HEK293T (cell line): Measurements from ENCODE around the gene WNT6.

Source experiments
- ARNT ChIP-seq: fragments of 450-650 bp; IDR thresholded peaks from 2 replicates; pipeline ENCODE4 v1.6.1; 2017; ENCODE audit warnings: mild to moderate bottlenecking
- BHLHE40 ChIP-seq: fragments of 450-650 bp; IDR thresholded peaks from 2 replicates; pipeline ENCODE4 v1.6.1; 2016; ENCODE audit warnings: mild to moderate bottlenecking, moderate library complexity, borderline replicate concordance
- CTBP1 ChIP-seq: fragments of 450-650 bp; IDR thresholded peaks from 2 replicates; pipeline ENCODE4 v1.6.1; 2016; ENCODE audit warnings: borderline replicate concordance
- FOXM1 ChIP-seq: fragments of 450-650 bp; IDR thresholded peaks from 2 replicates; pipeline ENCODE4 v1.6.1; 2017; ENCODE audit warnings: mild to moderate bottlenecking, borderline replicate concordance
- HDGF ChIP-seq: fragments of 450-650 bp; IDR thresholded peaks from 2 replicates; pipeline ENCODE4 v1.6.1; 2017; ENCODE audit warnings: antibody characterized with exemption, borderline replicate concordance
- L3MBTL2 ChIP-seq: fragments of 450-650 bp; conservative IDR thresholded peaks from 2 replicates; pipeline ENCODE4 v1.6.1; 2016; ENCODE audit warnings: mild to moderate bottlenecking
- PKNOX1 ChIP-seq: fragments of 450-650 bp; IDR thresholded peaks from 2 replicates; pipeline ENCODE4 v1.6.1; 2016
- SP1 ChIP-seq: fragments of 450-650 bp; IDR thresholded peaks from 2 replicates; pipeline ENCODE4 v1.6.1; 2017
- SUZ12 ChIP-seq: fragments of 450-650 bp; IDR thresholded peaks from 2 replicates; pipeline ENCODE4 v1.6.1; 2016; ENCODE audit warnings: mild to moderate bottlenecking
- TARDBP ChIP-seq: fragments of 450-650 bp; IDR thresholded peaks from 2 replicates; pipeline ENCODE4 v1.6.1; 2016
- ZNF384 ChIP-seq: fragments of 450-650 bp; IDR thresholded peaks from 2 replicates; pipeline ENCODE4 v1.6.1; 2016

- TF ChIP-seq FOXM1, result no peak
- TF ChIP-seq L3MBTL2, result no peak
- TF ChIP-seq BHLHE40, result no peak
- no peak for TF ChIP-seq TARDBP
- TF ChIP-seq SUZ12, result no peak
- TF ChIP-seq SP1, result no peak
- no peak for TF ChIP-seq CTBP1
- TF ChIP-seq ZNF384, result no peak
- no peak for TF ChIP-seq PKNOX1
- TF ChIP-seq ARNT, result no peak
- no peak for TF ChIP-seq HDGF
Observed at GRCh38 chr2:218883491-218884490, 24.2 kb downstream of the WNT6 start.
